CD4-positive, alpha-beta T cell treated with Interferon gamma for 1 hour (primary cell): ENCODE data around the gene HSD17B3.
"Not testable (repeated sequence)": the region's sequence is repeated elsewhere in the genome, so short reads cannot be mapped to it uniquely, and the experiment has no call there.

Experiments used
- DNase-seq: peaks from one replicate; pipeline ENCODE4 v3.0.0-alpha.2; 2020

Gene HSD17B3

GRCh38 chr9:96189581-96189980 is 112.4 kb downstream of the HSD17B3 start:
- not testable (repeated sequence) for DNase-seq

GRCh38 chr9:96188571-96188970 is 113.4 kb downstream of the HSD17B3 start:
- no peak for DNase-seq

GRCh38 chr9:96187151-96187555 is 114.8 kb downstream of the HSD17B3 start:
- no peak for DNase-seq

GRCh38 chr9:96186591-96187011 is 115.4 kb downstream of the HSD17B3 start:
- DNase-seq: no peak

GRCh38 chr9:96185518-96186156 is 116.3 kb downstream of the HSD17B3 start:
- DNase-seq: no peak
